Body of pancreas (tissue), 4 donors: ENCODE results near the gene SMPD3. TPM values are rescaled to one million over a fixed set of nuclear protein-coding genes. Genes with fewer than 3 reads are reported as not detected.
A peak's percentile ranks its signal among the peaks of the same experiment; 100 is the strongest.

ENCODE experiments used
- ATAC-seq: fragments of 150-250 bp; one replicate; pipeline ENCODE4 v1.9.1; 2016
- DNase-seq, 4 donors: peaks; one replicate each; pipeline ENCODE4 v3.0.0-alpha.2; 2019
- H3K27ac ChIP-seq, 4 donors: fragments of 200-600 bp; sonication (generic); 1 replicate in 3 of 4; 2 replicates in 1 of 4; pipeline versions ENCODE4 v1.5.1 to v1.6.1; 2016 to 2019; ENCODE audit warnings: mild to moderate bottlenecking in 1 of 4, mixed read lengths in 1 of 4, moderate library complexity in 1 of 4
- H3K27me3 ChIP-seq, 2 donors: fragments of 200-600 bp; sonication (generic); one replicate each; pipeline ENCODE4 v1.6.0; 2016; ENCODE audit warnings: mild to moderate bottlenecking in 1 of 2
- H3K36me3 ChIP-seq, 2 donors: fragments of 200-600 bp; sonication (generic); replicated peaks in 1 of 2; 2 replicates each; pipeline ENCODE4 v1.5.1; 2016; ENCODE audit warnings: low read depth in 2 of 2; ENCODE audit not compliant: insufficient read depth in 1 of 2
- H3K4me1 ChIP-seq: fragments of 200-600 bp; sonication (generic); one replicate; pipeline ENCODE4 v1.6.0; 2016
- H3K4me3 ChIP-seq, 2 donors: fragments of 200-600 bp; sonication (generic); 1 replicate in 1 of 2; 2 replicates in 1 of 2; pipeline ENCODE4 v1.5.1; 2016 to 2019
- H3K9me3 ChIP-seq, 3 donors: fragments of 200-600 bp; sonication (generic); 1 replicate in 2 of 3; 2 replicates in 1 of 3; pipeline ENCODE4 v1.5.1; 2016
- CTCF ChIP-seq, 7 experiments: fragments of 450-650 bp in 4 of 7; fragments of 200-600 bp in 3 of 7; sonication (generic) in 3 of 7; IDR thresholded peaks; one replicate each; pipeline ENCODE4 v1.5.1; 2016 to 2019; ENCODE audit warnings: antibody characterized with exemption in 7 of 7
- POLR2A ChIP-seq, 3 donors: fragments of 450-650 bp; IDR thresholded peaks; one replicate each; pipeline ENCODE4 v1.6.1; 2016; ENCODE audit warnings: antibody characterized with exemption in 3 of 3, mild to moderate bottlenecking in 2 of 3
- WGBS, 2 donors: methylation state at CpG; one replicate each; pipeline ENCODE4 v1.1.5; 2017; 5-methylcytosine and 5-hydroxymethylcytosine counted together
- intact Hi-C: fragments of 100-400 bp; cut with DNase I; formaldehyde crosslinking; loops from one replicate; pipeline ENCODE4 v1.15.1; 2023
- total RNA-seq, 2 donors: library from RNA; depleted of rRNA; stranded (reverse); fragments of >200 nt; gene quantifications; one replicate each; pipeline ENCODE4 v1.1.0, GENCODE V29; 2016

The SMPD3 gene
- total RNA-seq, 2 donors from 2014 or later: 1.3 to 4.6 TPM

- DNase-seq: no peak
- no peak for ATAC-seq
- Histone ChIP-seq H3K27ac (no peak overlapping the region), H3K9me3 (no peaks in the 10 kb centered on the region), H3K4me3 (no peak overlapping the region), H3K36me3 (no peaks in the 10 kb centered on the region), H3K27me3 (no peaks in the 10 kb centered on the region), H3K4me1 (peaks cover 18% of the 10 kb centered on the region)
- TF ChIP-seq CTCF (IDR thresholded peaks at IDR 0.05) (no peak), POLR2A (IDR thresholded peaks at IDR 0.05) (no peak)
- WGBS, 2 donors: 19 to 38% methylated on average over 14 to 65 of the region's 73 CpGs
- intact Hi-C loops: no loop called here
These were observed 1.3 kb downstream of the SMPD3 start for GRCh38 chr16:68446681-68447652.

DNA sequence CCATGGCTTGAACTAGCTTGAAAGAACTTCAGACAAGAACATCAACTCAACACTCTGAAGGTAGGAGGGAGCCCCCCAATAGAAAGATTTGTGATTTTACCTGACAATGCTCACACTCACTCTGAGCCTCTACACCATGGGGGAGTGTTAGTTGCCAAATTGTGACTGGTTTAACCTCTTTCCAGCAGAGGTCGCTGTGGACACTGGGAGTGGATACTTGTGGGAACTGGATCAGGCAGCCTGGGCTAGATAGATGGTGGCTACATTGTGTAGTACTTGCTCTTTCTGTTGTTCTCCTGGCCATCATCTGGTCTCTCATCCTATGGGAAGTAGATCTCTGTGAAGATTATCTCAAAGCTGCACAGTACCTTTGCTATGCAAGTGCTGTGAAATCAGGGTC lies 2.9 kb downstream of the SMPD3 start:
- Histone ChIP-seq H3K27me3 (no peaks in the 10 kb centered on the region), H3K27ac (no peak overlapping the region), H3K9me3 (no peaks in the 10 kb centered on the region), H3K4me1 (peaks cover 18% of the 10 kb centered on the region), H3K4me3 (no peak overlapping the region), H3K36me3 (no peaks in the 10 kb centered on the region)
- intact Hi-C loops: no loop called here
- DNase-seq (peak; percentile 47 to 66 (median 58)), ATAC-seq (no peak)
- TF ChIP-seq CTCF (IDR thresholded peaks at IDR 0.05) (peak in 6 of 7 experiments; percentile 23 to 61 (median 40)), POLR2A (IDR thresholded peaks at IDR 0.05) (no peak)
- 0% methylated on average over 1 of the region's 1 CpG for WGBS, 2 donors

GRCh38 chr16:68444056-68444657 lies 4.2 kb downstream of the SMPD3 start:
- intact Hi-C loops: no loop called here
- H3K4me1 ChIP-seq: peaks cover 18% of the 10 kb centered on the region
- 30 to 50% methylated on average over 3 of the region's 3 CpGs for WGBS, 2 donors
- peak; percentile 35 to 58 (median 46) for DNase-seq
- no peak overlapping the region for H3K27ac ChIP-seq
- no peak for ATAC-seq
- no peak overlapping the region for H3K4me3 ChIP-seq
- H3K9me3 ChIP-seq: no peaks in the 10 kb centered on the region
- TF ChIP-seq CTCF (IDR thresholded peaks at IDR 0.05) (no peak), POLR2A (IDR thresholded peaks at IDR 0.05) (no peak)
- no peaks in the 10 kb centered on the region for H3K36me3 ChIP-seq
- no peaks in the 10 kb centered on the region for H3K27me3 ChIP-seq

GRCh38 chr16:68436581-68436980 lies 11.7 kb downstream of the SMPD3 start:
- 92 to 94% methylated on average over 4 of the region's 4 CpGs for WGBS, 2 donors
- Histone ChIP-seq H3K4me1 (no peaks in the 10 kb centered on the region), H3K27me3 (no peaks in the 10 kb centered on the region), H3K4me3 (no peak overlapping the region), H3K9me3 (no peaks in the 10 kb centered on the region), H3K36me3 (no peaks in the 10 kb centered on the region), H3K27ac (no peak overlapping the region)
- DNase-seq: no peak
- intact Hi-C loops: no loop called here
- TF ChIP-seq CTCF (IDR thresholded peaks at IDR 0.05): peak in 3 of 7 experiments; percentile 5 to 18 (median 12)
- TF ChIP-seq POLR2A (IDR thresholded peaks at IDR 0.05): no peak
- no peak for ATAC-seq
